ENCODE data around the gene GANAB. TPM values are rescaled to one million over a fixed set of nuclear protein-coding genes. Genes with fewer than 3 reads are reported as not detected.

The GANAB gene
- total and polyA plus RNA-seq, 2 of the 4 experiments (the other 2 are of a cell fraction): 209 to 344 TPM

DNA sequence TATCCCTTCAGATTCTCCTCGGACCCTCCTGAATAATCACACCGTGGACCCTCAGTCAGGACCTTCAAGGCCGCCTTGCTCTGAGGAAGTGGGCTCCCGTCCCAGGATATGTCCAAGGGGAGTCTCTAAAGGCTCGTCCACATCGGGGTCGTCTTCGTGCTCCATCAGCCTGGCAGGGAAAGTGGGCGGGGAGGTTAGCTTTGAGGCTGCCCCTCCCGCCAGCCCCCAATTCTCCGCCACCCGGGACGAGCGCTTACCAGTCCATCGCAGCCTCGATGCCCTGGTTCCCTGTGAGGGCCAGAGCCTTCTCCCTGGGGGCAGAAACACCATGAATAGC is 32.0 kb upstream of the GANAB start:
- intact Hi-C loops (cut with micrococcal nuclease): no loop called here
- peak overlapping the region; percentile 94 for H3K4me3 ChIP-seq (ENCODE audit: insufficient read depth, low read depth, low read length)
- no peaks in the 10 kb centered on the region for H4K20me1 ChIP-seq (ENCODE audit: insufficient read depth, low read length)
- dilution Hi-C loops (cut with HindIII; ENCODE audit: low sequenced_read_pairs, unreplicated experiment): no loop called here
- peak overlapping the region; percentile 35 for H3K56ac ChIP-seq (ENCODE audit: extremely low read depth, insufficient read depth, low read length)
- WGBS, 2 experiments (ENCODE audit: extremely low coverage in 2 of 2, insufficient read length in 1 of 2): 0% methylated on average over 4 of the region's 16 CpGs; no CpG with 5 or more reads in 1 of the 2 experiments
- H3K23ac ChIP-seq (ENCODE audit: low read depth, low read length): peak overlapping the region; percentile 15; the same call in 1 of the 2 replicates
- peak overlapping the region; percentile 72 for H4K5ac ChIP-seq (ENCODE audit: low read depth, low read length)
- H3K79me1 ChIP-seq (ENCODE audit: low read depth in 1 of 2, low read length in 2 of 2): peaks cover 6 to 28% of the 10 kb centered on the region in 2 experiments; a peak in 3 of 4 replicates
- peak overlapping the region; percentile 23; the same call in 1 of the 2 replicates for H4K91ac ChIP-seq (ENCODE audit: insufficient read depth, low read depth, low read length)
- H3K27ac ChIP-seq (ENCODE audit: insufficient read depth, low read length): peak overlapping the region; percentile 96
- no TSS peak for BruUV-seq (replicated peaks)
- H3K14ac ChIP-seq (replicated peaks; ENCODE audit: low read depth, low read length): 0 out of 2 replicates have a peak overlapping the region, but pooled peaks have one; percentile 76
- CTCF ChIA-PET: no interaction called here
- no peaks in the 10 kb centered on the region for H3K27me3 ChIP-seq (ENCODE audit: control insufficient read depth, insufficient read depth, low read length)
- no peak overlapping the region for H2BK15ac ChIP-seq (ENCODE audit: low read depth, low read length)
- POLR2A ChIA-PET (ENCODE audit: unreplicated experiment): no interaction called here
- H2BK20ac ChIP-seq (ENCODE audit: low read depth, low read length): no peak overlapping the region
- peak overlapping the region; percentile 81 to 98; a peak in 1 of 4 replicates for H4K8ac ChIP-seq (ENCODE audit: low read depth in 2 of 2, low read length in 2 of 2)
- in situ Hi-C loops (cut with MboI; ENCODE audit: low sequenced_read_pairs): no loop called here
- peaks cover 17% of the 10 kb centered on the region for H3K36me3 ChIP-seq (ENCODE audit: control insufficient read depth, insufficient read depth, low read length)
- H3K9ac ChIP-seq (ENCODE audit: low read depth, low read length): peak overlapping the region; percentile 96
- peak overlapping the region; percentile 79 for H3K4ac ChIP-seq (ENCODE audit: low read depth, low read length)
- H3K18ac ChIP-seq (ENCODE audit: low read depth, low read length): no peak overlapping the region
- peak overlapping the region; percentile 68 for H2BK5ac ChIP-seq (ENCODE audit: low read depth, low read length, poor library complexity, severe bottlenecking)
- H3K9me1 ChIP-seq (ENCODE audit: insufficient read depth, low read length): peaks cover 4% of the 10 kb centered on the region; the same call in 1 of the 2 replicates
- DNase-seq: no peak
- no peak overlapping the region for H2BK120ac ChIP-seq (ENCODE audit: low read depth, low read length)
- H3K4me2 ChIP-seq (ENCODE audit: low read depth, low read length): peak overlapping the region; percentile 99
- peak overlapping the region; percentile 76 for H2AK5ac ChIP-seq (ENCODE audit: low read depth, low read length)
- no peaks in the 10 kb centered on the region for H3K9me3 ChIP-seq (ENCODE audit: control insufficient read depth, insufficient read depth, low read length)
- ATAC-seq (ENCODE audit: low read depth): no peak; the same call in 1 of the 2 replicates
- TF ChIP-seq, protein P1, sequence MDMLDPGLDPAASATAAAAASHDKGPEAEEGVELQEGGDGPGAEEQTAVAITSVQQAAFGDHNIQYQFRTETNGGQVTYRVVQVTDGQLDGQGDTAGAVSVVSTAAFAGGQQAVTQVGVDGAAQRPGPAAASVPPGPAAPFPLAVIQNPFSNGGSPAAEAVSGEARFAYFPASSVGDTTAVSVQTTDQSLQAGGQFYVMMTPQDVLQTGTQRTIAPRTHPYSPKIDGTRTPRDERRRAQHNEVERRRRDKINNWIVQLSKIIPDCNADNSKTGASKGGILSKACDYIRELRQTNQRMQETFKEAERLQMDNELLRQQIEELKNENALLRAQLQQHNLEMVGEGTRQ (IDR thresholded peaks at IDR 0.05; ENCODE audit: low read depth, low read length): no peak
- no peak for TF ChIP-seq NFE2L2 (IDR thresholded peaks at IDR 0.05; ENCODE audit: low read depth, low read length)
- TF ChIP-seq MAFK (IDR thresholded peaks at IDR 0.05; ENCODE audit: low read depth, low read length): no peak
- TF ChIP-seq RAD21 (IDR thresholded peaks at IDR 0.05; ENCODE audit: low read length): no peak
- TF ChIP-seq MXI1 (IDR thresholded peaks at IDR 0.05; ENCODE audit: borderline replicate concordance, low read depth, low read length): no peak
- TF ChIP-seq RFX5 (IDR thresholded peaks at IDR 0.05; ENCODE audit: low read depth, low read length): no peak
- no peak for TF ChIP-seq CEBPB (IDR thresholded peaks at IDR 0.05; ENCODE audit: low read depth, low read length)
- TF ChIP-seq, protein P2, sequence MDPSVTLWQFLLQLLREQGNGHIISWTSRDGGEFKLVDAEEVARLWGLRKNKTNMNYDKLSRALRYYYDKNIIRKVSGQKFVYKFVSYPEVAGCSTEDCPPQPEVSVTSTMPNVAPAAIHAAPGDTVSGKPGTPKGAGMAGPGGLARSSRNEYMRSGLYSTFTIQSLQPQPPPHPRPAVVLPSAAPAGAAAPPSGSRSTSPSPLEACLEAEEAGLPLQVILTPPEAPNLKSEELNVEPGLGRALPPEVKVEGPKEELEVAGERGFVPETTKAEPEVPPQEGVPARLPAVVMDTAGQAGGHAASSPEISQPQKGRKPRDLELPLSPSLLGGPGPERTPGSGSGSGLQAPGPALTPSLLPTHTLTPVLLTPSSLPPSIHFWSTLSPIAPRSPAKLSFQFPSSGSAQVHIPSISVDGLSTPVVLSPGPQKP (IDR thresholded peaks at IDR 0.05; ENCODE audit: borderline replicate concordance, low read depth, low read length): no peak
- TF ChIP-seq FOS (IDR thresholded peaks at IDR 0.05; ENCODE audit: low read depth, low read length): no peak
- TF ChIP-seq RCOR1 (IDR thresholded peaks at IDR 0.05; ENCODE audit: insufficient replicate concordance, low read length): no peak
- TF ChIP-seq MAZ (IDR thresholded peaks at IDR 0.05; ENCODE audit: borderline replicate concordance, low read depth, low read length): no peak
- TF ChIP-seq POLR2A (IDR thresholded peaks at IDR 0.05; ENCODE audit: low read depth, low read length): no peak
- TF ChIP-seq, protein P3, sequence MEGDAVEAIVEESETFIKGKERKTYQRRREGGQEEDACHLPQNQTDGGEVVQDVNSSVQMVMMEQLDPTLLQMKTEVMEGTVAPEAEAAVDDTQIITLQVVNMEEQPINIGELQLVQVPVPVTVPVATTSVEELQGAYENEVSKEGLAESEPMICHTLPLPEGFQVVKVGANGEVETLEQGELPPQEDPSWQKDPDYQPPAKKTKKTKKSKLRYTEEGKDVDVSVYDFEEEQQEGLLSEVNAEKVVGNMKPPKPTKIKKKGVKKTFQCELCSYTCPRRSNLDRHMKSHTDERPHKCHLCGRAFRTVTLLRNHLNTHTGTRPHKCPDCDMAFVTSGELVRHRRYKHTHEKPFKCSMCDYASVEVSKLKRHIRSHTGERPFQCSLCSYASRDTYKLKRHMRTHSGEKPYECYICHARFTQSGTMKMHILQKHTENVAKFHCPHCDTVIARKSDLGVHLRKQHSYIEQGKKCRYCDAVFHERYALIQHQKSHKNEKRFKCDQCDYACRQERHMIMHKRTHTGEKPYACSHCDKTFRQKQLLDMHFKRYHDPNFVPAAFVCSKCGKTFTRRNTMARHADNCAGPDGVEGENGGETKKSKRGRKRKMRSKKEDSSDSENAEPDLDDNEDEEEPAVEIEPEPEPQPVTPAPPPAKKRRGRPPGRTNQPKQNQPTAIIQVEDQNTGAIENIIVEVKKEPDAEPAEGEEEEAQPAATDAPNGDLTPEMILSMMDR (conservative IDR thresholded peaks at IDR 0.05; ENCODE audit: low read depth, low read length): no peak
- TF ChIP-seq BHLHE40 (IDR thresholded peaks at IDR 0.05; ENCODE audit: low read depth, low read length): no peak
- TF ChIP-seq SMC3 (IDR thresholded peaks at IDR 0.05; ENCODE audit: low read depth, low read length): no peak
- TF ChIP-seq CHD1 (IDR thresholded peaks at IDR 0.05; ENCODE audit: low read depth, low read length): no peak
- peaks cover 8% of the 10 kb centered on the region for H3K4me1 ChIP-seq (ENCODE audit: control insufficient read depth, insufficient read depth, low read length)
- peak overlapping the region; percentile 98 for H2AK9ac ChIP-seq (replicated peaks; ENCODE audit: low read depth, low read length, poor library complexity)
- H2AFZ ChIP-seq (replicated peaks; ENCODE audit: low read length, poor library complexity): peak overlapping the region; percentile 97
